GM19099 (cell line): ENCODE measurements around the gene FEZ2.

Source experiments
- POLR2A ChIP-seq: IDR thresholded peaks from 3 replicates; pipeline ENCODE4 v1.6.1; 2011; ENCODE audit warnings: low read depth; ENCODE audit not compliant: insufficient read length; ENCODE audit errors: extremely low read depth

Gene FEZ2

GRCh38 chr2:36597532-36598377 is at the start of gene FEZ2:
TSS of gene FEZ2 (minus strand) at chr2:36598168. CDS start at chr2:36598142, 26 bp downstream.
- TF ChIP-seq POLR2A = peak; percentile 67

- TF ChIP-seq POLR2A = no peak
Observed at GRCh38 chr2:36634981-36635597, 37.1 kb upstream of the FEZ2 start.

- TF ChIP-seq POLR2A = no peak
Observed at GRCh38 chr2:36633470-36634092, 35.6 kb upstream of the FEZ2 start.

GRCh38 chr2:36626756-36627155 is 28.8 kb upstream of the FEZ2 start:
- no peak for TF ChIP-seq POLR2A

- no peak for TF ChIP-seq POLR2A
Observed at GRCh38 chr2:36626071-36626470, 28.1 kb upstream of the FEZ2 start.

GRCh38 chr2:36625304-36625703 is 27.3 kb upstream of the FEZ2 start:
- no peak for TF ChIP-seq POLR2A

- no peak for TF ChIP-seq POLR2A
Observed at GRCh38 chr2:36620321-36620720, 22.4 kb upstream of the FEZ2 start.

GRCh38 chr2:36618381-36618780 is 20.4 kb upstream of the FEZ2 start:
- no peak for TF ChIP-seq POLR2A

- TF ChIP-seq POLR2A = no peak
Observed at GRCh38 chr2:36616947-36617346, 19.0 kb upstream of the FEZ2 start.

GRCh38 chr2:36615222-36615621 is 17.3 kb upstream of the FEZ2 start:
- TF ChIP-seq POLR2A = no peak

- TF ChIP-seq POLR2A = no peak
Observed at GRCh38 chr2:36613801-36614200, 15.8 kb upstream of the FEZ2 start.

- TF ChIP-seq POLR2A = no peak
Observed at GRCh38 chr2:36611316-36611990, 13.5 kb upstream of the FEZ2 start.

- TF ChIP-seq POLR2A = no peak
Observed at GRCh38 chr2:36609507-36609906, 11.5 kb upstream of the FEZ2 start.

GRCh38 chr2:36607947-36608346 is 10.0 kb upstream of the FEZ2 start:
- no peak for TF ChIP-seq POLR2A

- no peak for TF ChIP-seq POLR2A
Observed at GRCh38 chr2:36606925-36607324, 9.0 kb upstream of the FEZ2 start.
